ENCODE measurements around the gene BRMS1.
"Not testable (repeated sequence)": the region's sequence is repeated elsewhere in the genome, so short reads cannot be mapped to it uniquely, and the experiment has no call there.

The BRMS1 gene

DNA sequence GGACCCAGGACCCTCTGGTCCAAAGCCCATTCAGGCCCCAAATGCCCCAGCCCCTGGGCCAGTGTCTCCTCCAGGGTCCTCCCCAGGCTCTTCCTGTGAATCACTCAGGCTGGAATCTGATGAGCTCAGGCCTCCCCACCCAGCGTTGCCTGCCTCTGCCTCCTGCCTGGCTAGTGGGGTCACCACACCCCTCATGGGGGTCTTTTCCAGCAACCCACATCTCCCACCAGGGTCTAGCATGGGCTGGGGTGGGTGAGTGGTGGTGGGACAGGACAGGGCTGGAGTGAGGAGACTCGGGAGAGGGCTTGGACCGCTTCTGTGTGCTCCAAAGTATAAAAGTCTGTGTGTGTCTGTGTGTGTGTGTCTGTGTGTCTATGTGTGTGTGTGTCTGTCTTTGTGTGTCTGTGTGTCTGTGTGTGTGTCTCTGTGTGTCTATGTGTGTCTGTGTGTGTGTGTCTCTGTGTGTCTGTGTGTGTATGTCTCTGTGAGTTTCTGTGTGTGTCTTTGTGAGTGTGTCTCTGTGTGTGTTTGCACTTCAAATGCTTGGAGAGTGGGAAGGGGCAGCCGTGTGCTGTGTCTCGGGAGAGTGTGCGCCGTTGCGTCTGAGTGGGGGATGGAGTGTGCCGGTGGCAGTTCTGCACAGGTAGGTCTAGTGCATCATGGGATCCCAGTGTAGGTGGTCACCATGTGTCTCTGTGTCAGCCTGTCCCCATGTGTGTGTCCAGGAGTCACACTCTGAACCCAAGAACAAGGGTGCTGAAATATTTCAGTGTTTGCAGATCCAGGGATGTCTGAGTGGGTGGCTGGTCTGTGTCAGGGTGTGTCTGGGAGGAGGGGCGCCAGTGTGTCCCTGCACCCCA lies 17.5 kb downstream of the BRMS1 start:
- DNase-seq (ENCODE audit: low read depth, low spot score) = no peak
- H3K4me3 ChIP-seq (ENCODE audit: low read length) = no peak overlapping the region

GRCh38 chr11:66326261-66327111 lies 18.4 kb downstream of the BRMS1 start:
- H3K4me3 ChIP-seq (ENCODE audit: low read length) = no peak overlapping the region

GRCh38 chr11:66325263-66325671 lies 19.6 kb downstream of the BRMS1 start:
- no peak overlapping the region for H3K4me3 ChIP-seq (ENCODE audit: low read length)

More at GRCh38 chr11:66326261-66327111, 18.4 kb downstream of the BRMS1 start:
- DNase-seq (ENCODE audit: low read depth, low spot score) = peak; percentile 60

DNA sequence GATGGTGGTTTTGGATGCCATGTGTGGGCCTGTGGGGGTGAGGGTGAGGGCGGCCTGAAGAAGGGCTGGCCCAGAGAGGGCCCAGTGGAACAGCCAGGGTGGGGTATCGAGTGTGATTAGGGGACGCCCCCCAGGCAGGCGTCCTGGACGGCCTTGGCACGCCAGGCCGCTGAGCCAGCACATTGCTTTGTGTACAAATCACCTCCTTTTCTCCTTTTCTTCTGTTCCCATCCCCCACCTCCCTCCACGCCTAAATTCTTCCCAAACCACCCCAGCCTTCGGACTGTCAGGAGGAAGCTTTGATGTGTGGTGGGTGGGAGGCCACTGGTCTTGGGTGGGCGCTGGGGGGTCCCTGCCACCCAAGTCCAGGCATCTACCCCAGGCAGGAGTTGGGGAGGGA lies 20.2 kb downstream of the BRMS1 start:
- no peak overlapping the region for H3K4me3 ChIP-seq (ENCODE audit: low read length)
- DNase-seq (ENCODE audit: low read depth, low spot score) = no peak

More at GRCh38 chr11:66325263-66325671, 19.6 kb downstream of the BRMS1 start:
- DNase-seq (ENCODE audit: low read depth, low spot score) = peak; percentile 75

DNA sequence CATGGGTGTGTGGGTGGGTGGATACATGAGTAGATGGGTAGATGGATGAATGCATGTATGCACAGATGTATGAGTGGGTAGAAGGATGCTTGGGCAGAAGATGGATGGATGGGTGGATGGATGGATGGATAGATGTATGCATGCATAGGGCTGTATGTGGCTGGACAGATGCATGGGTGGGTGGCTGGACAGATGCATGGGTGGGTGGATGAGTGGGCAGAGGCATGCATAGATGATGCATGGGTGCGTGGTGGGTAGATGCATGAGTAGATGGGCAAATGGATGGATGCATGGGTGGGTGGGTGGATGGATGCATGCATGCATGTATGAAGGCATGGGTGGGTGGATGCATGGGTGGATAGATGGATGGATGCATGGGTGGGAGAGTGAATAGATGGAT lies 21.2 kb downstream of the BRMS1 start:
- no peak overlapping the region for H3K4me3 ChIP-seq (ENCODE audit: low read length)
- no peak for DNase-seq (ENCODE audit: low read depth, low spot score)

GRCh38 chr11:66322732-66323427 lies 22.0 kb downstream of the BRMS1 start:
- no peak overlapping the region for H3K4me3 ChIP-seq (ENCODE audit: low read length)
- no peak for DNase-seq (ENCODE audit: low read depth, low spot score)

- no peak overlapping the region for H3K4me3 ChIP-seq (ENCODE audit: low read length)
- DNase-seq (ENCODE audit: low read depth, low spot score) = no peak
Observed at GRCh38 chr11:66321606-66322005, 23.3 kb downstream of the BRMS1 start.

DNA sequence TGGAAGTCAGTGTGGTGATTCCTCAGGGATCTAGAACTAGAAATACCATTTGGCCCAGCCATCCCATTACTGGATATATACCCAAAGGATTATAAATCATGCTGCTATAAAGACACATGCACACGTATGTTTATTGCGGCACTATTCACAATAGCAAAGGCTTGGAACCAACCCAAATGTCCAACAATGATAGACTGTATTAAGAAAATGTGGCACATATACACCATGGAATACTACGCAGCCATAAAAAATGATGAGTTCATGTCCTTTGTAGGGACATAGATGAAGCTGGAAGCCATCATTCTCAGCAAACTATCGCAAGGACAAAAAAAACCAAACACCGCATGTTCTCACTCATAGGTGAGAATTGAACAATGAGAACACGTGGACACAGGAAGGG lies 24.2 kb downstream of the BRMS1 start:
- not testable (repeated sequence) for DNase-seq (ENCODE audit: low read depth, low spot score)

DNA sequence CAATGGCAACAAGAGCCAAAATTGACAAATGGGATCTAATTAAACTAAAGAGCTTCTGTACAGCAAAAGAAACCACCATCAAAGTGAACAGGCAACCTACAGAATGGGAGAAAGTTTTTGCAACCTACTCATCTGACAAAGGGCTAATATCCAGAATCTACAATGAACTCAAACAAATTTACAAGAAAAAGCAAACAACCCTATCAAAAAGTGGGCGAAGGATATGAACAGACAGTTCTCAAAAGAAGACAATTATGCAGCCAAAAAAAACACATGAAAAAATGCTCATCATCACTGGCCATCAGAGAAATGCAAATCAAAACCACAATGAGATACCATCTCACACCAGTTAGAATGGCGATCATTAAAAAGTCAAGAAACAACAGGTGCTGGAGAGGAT lies 24.6 kb downstream of the BRMS1 start:
- H3K4me3 ChIP-seq (ENCODE audit: low read length); DNase-seq (ENCODE audit: low read depth, low spot score): not testable (repeated sequence)

More for the DNA sequence above, 24.2 kb downstream of the BRMS1 start:
- not testable (repeated sequence) for H3K4me3 ChIP-seq (ENCODE audit: low read length)

DNA sequence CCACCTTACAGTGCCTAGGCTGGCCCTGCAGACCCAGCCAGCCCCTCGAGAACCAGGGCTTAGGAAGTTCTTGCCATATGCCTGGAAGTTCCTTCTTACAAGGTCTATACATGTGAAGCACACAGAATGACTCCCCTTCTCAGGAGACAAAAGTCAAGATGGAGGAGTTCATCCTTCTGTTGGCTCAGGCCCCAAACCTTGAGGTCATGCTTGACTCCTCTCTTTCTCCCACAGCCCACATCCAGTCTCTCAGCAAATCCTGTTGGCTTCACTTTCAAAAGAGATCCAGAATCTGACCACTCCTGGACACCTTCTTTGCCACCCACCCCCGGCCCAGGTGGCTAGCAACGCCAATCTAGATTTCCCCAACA lies 26.3 kb downstream of the BRMS1 start:
- H3K4me3 ChIP-seq (ENCODE audit: low read length) = peak overlapping the region; percentile 41; the same call in 1 of the 2 replicates
- no peak for DNase-seq (ENCODE audit: low read depth, low spot score)

DNA sequence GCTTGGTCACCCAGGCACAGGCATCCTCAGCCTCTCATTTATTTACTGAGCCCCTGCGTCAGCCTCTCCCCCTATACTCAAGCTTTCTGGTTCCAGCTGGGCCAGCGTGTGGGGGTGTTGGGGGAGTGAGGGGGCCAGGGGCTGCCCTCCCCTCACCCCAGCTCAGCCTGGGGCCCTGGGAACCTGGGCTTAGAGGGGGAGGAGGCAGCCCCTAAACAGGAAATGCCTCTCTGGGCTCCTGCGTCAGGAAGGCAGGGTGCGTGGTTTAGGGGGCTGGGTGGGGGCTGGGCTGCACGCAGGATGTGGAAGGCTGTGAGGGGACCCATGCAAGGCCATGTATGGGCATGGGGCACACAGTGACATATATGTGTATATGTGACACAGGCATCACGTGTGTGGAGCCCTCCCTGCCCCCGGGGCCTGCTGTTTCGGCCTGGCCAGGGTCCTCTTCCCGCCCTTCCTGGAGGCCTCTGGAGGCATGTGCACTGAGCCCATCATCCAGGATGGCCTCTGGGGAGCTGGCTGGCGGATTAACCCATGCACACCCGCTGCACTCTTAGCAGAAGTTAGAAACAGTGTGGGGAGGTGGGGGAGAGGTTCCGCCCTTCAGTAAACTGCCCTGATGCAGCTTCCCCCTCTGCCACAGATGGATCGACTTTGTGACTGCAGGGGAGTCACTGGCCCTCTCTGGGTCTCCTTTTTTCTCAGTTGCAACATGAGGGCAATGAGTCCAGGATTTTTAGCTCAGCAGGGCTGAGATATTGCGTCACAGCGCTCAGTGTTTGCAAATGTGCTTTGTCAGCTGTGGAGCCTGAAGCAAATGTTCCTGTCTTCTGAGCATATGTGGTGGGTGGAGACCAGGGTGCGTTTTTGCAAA lies 26.9 kb downstream of the BRMS1 start:
- DNase-seq (ENCODE audit: low read depth, low spot score) = peak; percentile 94
- peak overlapping the region; percentile 41 for H3K4me3 ChIP-seq (ENCODE audit: low read length)

- DNase-seq (ENCODE audit: low read depth, low spot score) = peak; percentile 55
- H3K4me3 ChIP-seq (ENCODE audit: low read length) = peak overlapping the region; percentile 41
Observed at GRCh38 chr11:66317322-66317722, 27.6 kb downstream of the BRMS1 start.

DNA sequence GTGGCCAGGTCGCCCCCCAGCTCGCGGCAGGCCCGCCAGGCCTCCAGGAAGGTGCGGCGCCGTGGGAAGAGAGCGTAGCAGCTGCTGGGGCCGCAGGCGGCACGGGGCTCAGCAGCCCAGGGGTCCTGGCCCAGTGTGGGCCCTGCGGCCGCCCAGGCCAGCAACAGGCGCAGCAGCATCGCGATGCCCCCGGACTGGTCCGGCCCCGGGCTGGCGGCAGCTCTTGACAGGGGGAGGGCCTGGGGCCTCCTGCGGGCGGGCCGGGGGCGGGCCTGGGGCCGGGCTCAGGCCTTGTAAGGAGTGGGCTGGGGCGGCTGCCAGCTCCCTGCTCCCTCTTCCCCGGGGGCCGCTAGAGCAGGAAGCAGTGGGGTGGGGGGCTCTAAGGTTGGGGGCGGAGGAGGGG lies 28.1 kb downstream of the BRMS1 start, which contains the start of gene CD248:
Gene CD248 (minus strand): TSS at position 196 of the 403 bp plus-strand sequence. CDS start 17 bp downstream, at position 179.
- no peak for DNase-seq (ENCODE audit: low read depth, low spot score)

DNA sequence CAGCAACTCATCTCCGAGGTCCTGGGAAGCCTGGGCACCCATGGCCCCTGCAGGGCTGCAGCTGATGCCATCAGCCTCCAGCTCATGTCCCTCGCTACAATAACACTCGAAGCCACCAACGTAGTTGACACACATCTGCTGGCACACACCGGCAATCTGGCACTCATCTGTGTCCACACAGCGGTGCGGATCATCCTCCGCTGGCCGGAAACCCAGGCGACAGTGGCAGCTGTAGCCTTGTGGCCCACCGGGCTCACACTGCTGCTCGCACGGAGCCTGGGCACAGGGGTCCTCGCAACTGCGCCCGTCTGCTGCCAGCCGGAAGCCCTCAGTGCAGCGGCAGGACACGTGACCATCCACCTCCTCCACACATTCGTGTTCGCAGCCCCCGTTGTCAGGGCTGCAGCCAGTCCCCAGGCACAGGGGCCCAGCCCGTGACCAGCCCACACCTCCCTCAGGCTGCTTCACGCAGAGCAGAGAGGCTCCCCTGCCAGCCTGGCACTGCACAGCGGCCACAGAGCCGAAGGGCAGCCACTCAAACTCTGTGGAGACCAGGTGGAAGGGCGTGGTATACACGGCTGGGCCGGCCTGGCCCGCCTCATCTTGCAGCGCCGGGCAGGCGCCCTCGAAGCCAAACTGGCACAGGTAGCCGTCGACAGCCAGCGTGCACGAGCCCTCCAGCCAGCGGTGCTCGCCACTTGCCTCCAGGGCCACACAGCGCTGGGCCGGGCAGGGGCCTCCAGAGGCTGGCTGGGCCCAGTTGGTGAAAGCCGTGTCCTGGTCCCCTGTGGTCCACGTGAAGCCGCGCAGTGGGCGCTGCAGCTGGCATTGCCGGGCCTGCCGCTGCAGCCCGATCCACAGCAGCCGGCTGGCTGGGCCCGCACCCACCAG lies 28.7 kb downstream of the BRMS1 start:
- no peak overlapping the region for H3K4me3 ChIP-seq (ENCODE audit: low read length)
- no peak for DNase-seq (ENCODE audit: low read depth, low spot score)

More for the DNA sequence above, 28.1 kb downstream of the BRMS1 start, which contains the start of gene CD248:
- peak within 1 kb of the TSS; percentile 41 for H3K4me3 ChIP-seq (ENCODE audit: low read length)

- H3K4me3 ChIP-seq (ENCODE audit: low read length) = no peak overlapping the region
- no peak for DNase-seq (ENCODE audit: low read depth, low spot score)
Observed at GRCh38 chr11:66315498-66315885, 29.4 kb downstream of the BRMS1 start.

DNA sequence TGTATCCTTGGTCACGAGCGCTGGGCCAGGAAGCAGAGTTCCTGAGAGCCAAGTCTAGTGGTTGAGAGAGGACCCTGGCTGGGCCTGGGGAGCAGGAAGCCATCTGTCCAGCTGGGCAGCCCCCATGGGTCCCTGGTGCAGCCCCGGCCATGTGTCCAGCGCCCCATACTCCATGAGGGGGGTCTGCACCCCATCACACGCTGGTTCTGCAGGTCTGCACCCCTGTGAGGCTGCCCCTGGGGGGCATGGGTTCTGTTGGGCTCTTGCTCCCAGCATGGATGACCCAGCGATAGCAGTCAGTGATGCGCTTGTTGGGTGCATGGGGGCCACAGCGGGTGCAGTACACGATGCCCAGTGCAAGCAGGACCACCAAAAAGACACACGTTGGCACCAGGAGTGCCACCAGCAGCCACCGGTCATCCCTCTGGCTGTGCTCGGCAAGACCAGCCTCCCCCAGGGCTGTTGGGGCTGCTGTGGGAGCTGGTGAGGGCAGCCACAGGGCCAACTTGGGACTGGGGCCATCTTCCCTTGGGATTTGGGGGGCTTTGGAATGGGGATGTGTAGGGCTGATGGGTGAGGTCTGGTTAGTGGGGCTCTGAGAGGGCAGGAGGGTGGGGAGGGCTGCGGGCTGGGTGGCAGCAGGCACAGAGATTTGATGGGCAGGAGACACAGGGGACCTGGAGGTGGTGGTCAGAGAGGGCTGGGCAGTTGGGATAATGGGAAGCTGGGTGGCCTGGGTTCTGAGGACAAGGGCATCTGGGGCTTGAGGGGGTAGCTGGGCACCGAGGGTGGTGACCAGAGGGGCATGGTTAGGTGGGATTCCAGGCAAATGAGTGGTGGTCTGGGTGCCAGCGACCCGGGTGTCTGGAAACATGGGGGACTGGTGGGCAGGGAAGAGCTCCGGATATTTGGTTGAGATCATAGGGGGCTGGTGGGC lies 30.1 kb downstream of the BRMS1 start:
- no peak for DNase-seq (ENCODE audit: low read depth, low spot score)
- no peak overlapping the region for H3K4me3 ChIP-seq (ENCODE audit: low read length)

DNA sequence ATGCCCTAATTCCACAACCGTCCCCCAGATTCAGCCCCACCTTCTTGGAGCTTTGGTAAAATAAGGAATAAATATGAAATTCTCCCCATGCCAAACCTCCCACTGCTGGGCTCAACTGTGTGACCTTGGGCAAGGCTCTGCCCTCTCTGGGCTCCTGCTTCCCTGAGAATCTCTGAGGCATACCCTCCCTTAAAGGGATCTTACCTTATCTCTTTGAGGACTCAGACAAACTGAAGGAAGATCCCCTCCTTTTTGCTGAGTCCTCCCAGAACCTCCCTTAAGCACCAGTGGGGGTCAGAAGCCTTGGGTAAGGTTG lies 30.8 kb downstream of the BRMS1 start:
- no peak for DNase-seq (ENCODE audit: low read depth, low spot score)
- no peak overlapping the region for H3K4me3 ChIP-seq (ENCODE audit: low read length)
